ENCODE measurements around the gene SRMS. TPM values are rescaled to one million over a fixed set of nuclear protein-coding genes. Genes with fewer than 3 reads are reported as not detected.

SRMS gene
- total RNA-seq, 4 donors from 2014 or later = not detected

DNA sequence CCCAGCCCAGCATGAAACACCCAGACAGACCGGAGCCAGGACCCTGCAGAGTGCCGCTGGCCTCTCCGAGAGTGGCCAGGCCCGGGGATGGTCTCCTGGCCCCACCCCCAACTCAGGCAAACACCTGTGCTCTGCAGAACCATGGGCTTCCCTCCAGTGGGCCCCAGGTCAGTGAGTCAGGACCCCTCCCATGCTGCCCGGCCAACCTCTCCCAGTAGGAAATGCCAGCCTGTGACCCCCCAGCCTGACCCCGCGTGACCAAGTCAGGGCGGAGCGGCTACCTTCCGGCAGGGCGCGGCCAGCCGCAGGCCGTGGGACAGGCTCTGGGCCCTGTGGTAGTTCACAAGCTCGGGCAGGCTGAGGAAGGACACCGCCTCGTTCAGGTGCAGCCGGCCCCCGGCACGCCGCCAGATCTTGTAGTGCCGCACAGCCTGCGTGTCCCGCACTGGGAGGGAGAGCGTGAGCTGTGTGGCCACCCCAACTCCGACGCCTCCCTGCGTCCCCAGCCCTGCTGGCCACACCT, 13.6 kb downstream of the SRMS start:
- peak; percentile 64 to 76 for TF ChIP-seq POLR2A (IDR thresholded peaks at IDR 0.05)
- TF ChIP-seq, protein P1, sequence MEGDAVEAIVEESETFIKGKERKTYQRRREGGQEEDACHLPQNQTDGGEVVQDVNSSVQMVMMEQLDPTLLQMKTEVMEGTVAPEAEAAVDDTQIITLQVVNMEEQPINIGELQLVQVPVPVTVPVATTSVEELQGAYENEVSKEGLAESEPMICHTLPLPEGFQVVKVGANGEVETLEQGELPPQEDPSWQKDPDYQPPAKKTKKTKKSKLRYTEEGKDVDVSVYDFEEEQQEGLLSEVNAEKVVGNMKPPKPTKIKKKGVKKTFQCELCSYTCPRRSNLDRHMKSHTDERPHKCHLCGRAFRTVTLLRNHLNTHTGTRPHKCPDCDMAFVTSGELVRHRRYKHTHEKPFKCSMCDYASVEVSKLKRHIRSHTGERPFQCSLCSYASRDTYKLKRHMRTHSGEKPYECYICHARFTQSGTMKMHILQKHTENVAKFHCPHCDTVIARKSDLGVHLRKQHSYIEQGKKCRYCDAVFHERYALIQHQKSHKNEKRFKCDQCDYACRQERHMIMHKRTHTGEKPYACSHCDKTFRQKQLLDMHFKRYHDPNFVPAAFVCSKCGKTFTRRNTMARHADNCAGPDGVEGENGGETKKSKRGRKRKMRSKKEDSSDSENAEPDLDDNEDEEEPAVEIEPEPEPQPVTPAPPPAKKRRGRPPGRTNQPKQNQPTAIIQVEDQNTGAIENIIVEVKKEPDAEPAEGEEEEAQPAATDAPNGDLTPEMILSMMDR (IDR thresholded peaks at IDR 0.05) = no peak
- H3K4me3 ChIP-seq = peak overlapping the region in 2 of 4 donors; percentile 26 to 31
- H3K4me1 ChIP-seq = peaks cover 10 to 38% (median 15%) of the 10 kb centered on the region in 4 donors
- no peaks in the 10 kb centered on the region for H3K27me3 ChIP-seq
- DNase-seq = peak in 2 of 3 donors; percentile 81 to 86
- peak overlapping the region in 3 of 4 donors; percentile 60 to 98 (median 96) for H3K27ac ChIP-seq
- H3K36me3 ChIP-seq = no peaks in the 10 kb centered on the region
- no peaks in the 10 kb centered on the region for H3K9me3 ChIP-seq

DNA sequence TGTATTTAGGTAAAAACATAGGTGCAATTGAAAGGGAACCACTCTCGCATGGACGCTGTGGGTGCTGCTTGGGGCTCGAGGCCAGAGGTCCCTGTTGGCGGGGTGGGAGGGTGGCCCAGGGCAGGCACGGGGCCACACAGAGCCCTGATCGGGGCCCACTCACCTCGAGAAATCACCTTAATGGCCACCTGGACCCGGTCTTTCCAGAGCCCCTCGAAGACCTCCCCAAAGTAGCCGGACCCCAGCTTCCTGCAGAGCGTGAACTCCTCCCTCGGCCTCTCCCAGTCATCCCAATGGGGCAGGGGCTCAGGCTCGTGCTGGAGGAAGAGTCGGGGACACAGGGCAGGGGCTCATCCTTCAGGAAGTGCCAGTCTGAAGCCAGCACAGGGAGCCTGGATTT, 14.2 kb downstream of the SRMS start:
- H3K27me3 ChIP-seq = no peaks in the 10 kb centered on the region
- TF ChIP-seq, protein P1 (IDR thresholded peaks at IDR 0.05) = no peak
- TF ChIP-seq POLR2A (IDR thresholded peaks at IDR 0.05) = no peak
- H3K36me3 ChIP-seq = no peaks in the 10 kb centered on the region
- H3K27ac ChIP-seq = peak overlapping the region in 2 of 4 donors; percentile 96 to 98
- no peaks in the 10 kb centered on the region for H3K9me3 ChIP-seq
- H3K4me3 ChIP-seq = no peak overlapping the region
- peak in 1 of 3 donors; percentile 46 for DNase-seq
- peaks cover 7 to 35% (median 12%) of the 10 kb centered on the region in 4 donors for H3K4me1 ChIP-seq

DNA sequence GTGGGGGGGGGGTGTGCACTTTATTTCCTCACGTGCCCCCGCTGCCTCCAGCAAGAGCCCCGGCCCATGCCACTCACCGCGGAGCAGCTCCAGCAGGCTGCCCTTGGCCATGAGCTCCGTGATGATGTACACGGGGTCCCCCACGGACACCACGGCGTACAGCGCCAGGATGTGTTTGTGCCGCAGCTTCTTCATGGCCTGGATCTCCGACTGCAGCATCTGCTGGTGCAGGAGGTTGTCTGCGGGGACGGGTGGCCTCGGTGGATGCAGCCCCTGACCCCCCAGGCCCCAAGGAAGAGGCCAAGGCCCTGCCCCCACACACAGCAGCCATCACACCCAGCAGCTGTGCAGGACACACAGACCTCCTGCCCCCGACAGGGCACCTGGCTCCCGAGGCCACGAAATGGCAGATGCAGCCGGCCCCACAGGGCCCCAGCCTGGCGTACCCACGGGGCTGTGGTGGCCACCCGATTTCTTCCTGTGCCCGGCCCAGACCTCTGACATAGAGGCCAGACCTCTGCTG, 15.0 kb downstream of the SRMS start:
- Histone ChIP-seq H3K4me1 (peaks cover 2 to 28% (median 7%) of the 10 kb centered on the region in 4 donors), H3K9me3 (no peaks in the 10 kb centered on the region), H3K4me3 (no peak overlapping the region), H3K27me3 (no peaks in the 10 kb centered on the region), H3K36me3 (no peaks in the 10 kb centered on the region), H3K27ac (no peak overlapping the region)
- peak in 2 of 3 donors; percentile 42 to 50 for DNase-seq
- TF ChIP-seq, protein P1 (IDR thresholded peaks at IDR 0.05) = no peak

DNA sequence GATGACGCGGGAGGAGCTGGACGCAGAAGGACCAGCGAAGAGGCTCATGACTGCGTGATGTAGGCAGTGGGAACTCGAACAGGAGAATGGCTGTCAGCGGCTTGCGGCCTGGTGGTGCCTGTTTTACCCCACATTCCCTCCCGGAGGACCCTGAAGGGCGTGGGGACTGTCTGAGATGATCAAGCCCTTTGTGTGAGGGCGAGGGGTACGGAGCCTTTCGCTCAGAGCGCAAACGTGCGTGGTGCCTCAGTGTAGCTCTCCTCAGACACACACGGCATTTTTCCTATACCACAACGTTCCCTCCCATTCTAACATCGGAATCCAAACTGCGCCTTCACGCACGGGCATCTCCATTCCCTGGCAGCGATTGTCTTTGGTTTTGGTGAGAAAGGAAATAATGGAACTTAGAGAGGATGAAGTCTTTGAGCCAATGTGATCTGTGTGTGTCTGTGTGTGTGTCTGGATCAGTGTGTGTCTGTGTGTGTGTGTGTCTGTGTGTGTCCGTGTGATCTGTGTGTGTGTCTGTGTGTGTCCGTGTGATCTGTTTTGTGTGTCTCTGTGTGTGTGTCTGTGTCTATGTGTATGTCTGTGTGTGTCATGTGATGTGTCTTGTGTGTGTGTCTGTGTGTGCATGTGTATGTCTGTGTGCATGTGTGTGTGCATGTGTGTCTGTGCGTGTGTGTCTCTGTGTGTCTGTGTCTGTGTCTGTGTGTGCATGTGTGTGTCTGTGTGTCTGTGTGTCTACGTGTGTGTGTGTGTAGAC, 15.7 kb downstream of the SRMS start:
- peak in 2 of 3 donors; percentile 23 to 25 for DNase-seq
- Histone ChIP-seq H3K4me1 (peaks cover 0 to 26% (median 4%) of the 10 kb centered on the region in 4 donors), H3K36me3 (no peaks in the 10 kb centered on the region), H3K9me3 (no peaks in the 10 kb centered on the region), H3K27ac (no peak overlapping the region), H3K27me3 (no peaks in the 10 kb centered on the region), H3K4me3 (no peak overlapping the region)
- TF ChIP-seq, protein P1 (IDR thresholded peaks at IDR 0.05) = no peak
- no peak for TF ChIP-seq POLR2A (IDR thresholded peaks at IDR 0.05)

DNA sequence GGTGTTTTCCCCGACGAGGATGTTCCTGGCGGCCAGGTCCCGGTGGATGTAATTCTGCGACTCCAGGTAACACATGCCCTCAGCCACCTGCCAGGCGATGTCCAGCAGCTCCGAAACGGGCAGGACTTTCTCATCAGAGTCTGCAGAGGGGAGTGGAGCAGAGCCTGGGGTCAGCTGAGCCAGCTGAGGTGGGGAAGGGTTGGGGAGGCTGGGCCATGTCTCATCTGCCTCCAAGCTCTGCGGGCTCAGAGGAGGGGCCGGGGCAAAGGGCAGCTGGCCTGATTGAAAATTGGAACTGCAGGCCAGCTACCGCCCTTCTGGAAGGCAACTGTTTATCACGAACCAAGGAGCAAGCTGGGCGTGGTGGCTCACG, 16.8 kb downstream of the SRMS start:
- TF ChIP-seq, protein P1 (IDR thresholded peaks at IDR 0.05) = no peak
- peak; percentile 16 to 44 for TF ChIP-seq POLR2A (IDR thresholded peaks at IDR 0.05)
- H3K4me3 ChIP-seq = peak overlapping the region in 2 of 4 donors; percentile 25 to 36

More for the DNA sequence above, 16.8 kb downstream of the SRMS start:
- Histone ChIP-seq H3K36me3 (no peaks in the 10 kb centered on the region), H3K4me1 (peaks cover 0 to 30% (median 3%) of the 10 kb centered on the region in 4 donors), H3K27me3 (no peaks in the 10 kb centered on the region), H3K27ac (peak overlapping the region in 1 of 4 donors; percentile 80), H3K9me3 (no peaks in the 10 kb centered on the region)
- peak in 2 of 3 donors; percentile 87 to 89 for DNase-seq
